HFF-Myc (cell line): ENCODE results near the gene ACP3.
"Not testable (repeated sequence)": the region's sequence is repeated elsewhere in the genome, so short reads cannot be mapped to it uniquely, and the experiment has no call there.

Experiments
- DNase-seq: peaks from one replicate; pipeline ENCODE4 v3.0.0-alpha.2; 2011; ENCODE audit warnings: low read depth; ENCODE audit errors: extremely low read depth
- H3K4me3 ChIP-seq: replicated peaks from 2 replicates; pipeline ENCODE4 v1.5.1; 2011; ENCODE audit warnings: low read depth, mild to moderate bottlenecking, control low read depth, low read length
- CTCF ChIP-seq: IDR thresholded peaks from 2 replicates; pipeline ENCODE4 v1.5.1; 2012; ENCODE audit warnings: mild to moderate bottlenecking, low read depth, low read length, control low read depth; ENCODE audit errors: missing control alignments

Gene ACP3

GRCh38 chr3:132290833-132291232 lies 26.4 kb upstream of the ACP3 start:
- no peak for TF ChIP-seq CTCF
- no peak overlapping the region for H3K4me3 ChIP-seq
- peak; percentile 85 for DNase-seq

DNA sequence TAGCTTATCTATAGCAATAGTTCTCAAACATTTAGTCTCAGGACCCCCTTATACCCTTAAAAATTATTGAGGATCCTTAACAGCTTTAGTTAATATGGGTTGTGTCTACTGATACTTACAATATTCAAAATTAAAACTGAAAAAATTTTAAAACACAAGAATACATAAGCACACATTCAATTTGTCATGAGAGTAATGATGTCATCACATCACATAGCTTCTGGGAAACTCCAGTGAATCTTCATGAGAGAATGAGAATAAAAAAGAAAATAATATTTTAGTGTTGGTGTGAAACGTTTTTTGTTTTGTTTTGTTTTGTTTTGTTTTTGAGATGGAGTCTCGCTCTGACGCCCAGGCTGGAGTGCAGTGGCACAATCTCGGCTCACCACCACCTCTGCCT lies 25.2 kb upstream of the ACP3 start:
- TF ChIP-seq CTCF: no peak
- DNase-seq: no peak
- no peak overlapping the region for H3K4me3 ChIP-seq

DNA sequence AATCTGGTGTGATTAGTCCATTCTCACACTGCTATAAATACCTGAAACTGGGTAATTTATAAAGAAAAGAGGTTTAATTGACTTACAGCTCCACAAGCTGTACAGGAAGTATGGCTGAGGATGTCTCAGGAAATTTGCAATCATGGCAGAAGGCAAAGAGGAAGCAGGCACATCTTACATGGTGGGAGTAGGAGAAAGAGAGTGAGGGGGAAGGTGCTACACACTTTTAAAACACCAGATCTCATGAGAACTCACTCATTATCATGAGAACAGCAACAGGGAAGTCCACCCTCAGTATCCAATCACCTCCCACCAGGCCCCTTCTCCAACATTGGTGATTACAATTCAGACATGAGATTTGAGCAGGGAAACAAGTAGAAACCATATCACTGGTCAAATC lies 24.0 kb upstream of the ACP3 start:
- no peak for TF ChIP-seq CTCF
- no peak for DNase-seq
- no peak overlapping the region for H3K4me3 ChIP-seq

- no peak for TF ChIP-seq CTCF
- no peak for DNase-seq
- no peak overlapping the region for H3K4me3 ChIP-seq
Observed at GRCh38 chr3:132294906-132295305, 22.3 kb upstream of the ACP3 start.

GRCh38 chr3:132303336-132304201 lies 13.6 kb upstream of the ACP3 start:
- H3K4me3 ChIP-seq, DNase-seq: not testable (repeated sequence)

- not testable (repeated sequence) for DNase-seq, H3K4me3 ChIP-seq
Observed at GRCh38 chr3:132304351-132304750, 12.9 kb upstream of the ACP3 start.

- not testable (repeated sequence) for DNase-seq, H3K4me3 ChIP-seq
Observed at GRCh38 chr3:132310057-132310456, 7.2 kb upstream of the ACP3 start.

GRCh38 chr3:132311316-132311715 lies 5.9 kb upstream of the ACP3 start:
- DNase-seq: no peak
- no peak for TF ChIP-seq CTCF
- H3K4me3 ChIP-seq: no peak overlapping the region
